ENCODE results near the gene MXRA8.

MXRA8 gene

GRCh38 chr1:1334835-1335234 is 23.5 kb downstream of the MXRA8 start:
- TF ChIP-seq REST (IDR thresholded peaks at IDR 0.05; ENCODE audit: insufficient read depth in 1 of 2, low read depth in 2 of 2, low read length in 2 of 2) (peak; percentile 90 to 95), FOXP2 (optimal IDR thresholded peaks at IDR 0.05; ENCODE audit: borderline replicate concordance, extremely low read depth, extremely low read length, insufficient read depth) (no peak), TAF1 (IDR thresholded peaks at IDR 0.05; ENCODE audit: borderline replicate concordance, insufficient read depth, low read length) (no peak), SIN3A (IDR thresholded peaks at IDR 0.05; ENCODE audit: borderline replicate concordance, insufficient read depth, low read length) (peak; percentile 59; the same call in 1 of the 2 replicates), POLR2AphosphoS5 (IDR thresholded peaks at IDR 0.05; ENCODE audit: low read depth, low read length) (no peak)

- TF ChIP-seq SIN3A (IDR thresholded peaks at IDR 0.05; ENCODE audit: borderline replicate concordance, insufficient read depth, low read length) (no peak), TAF1 (IDR thresholded peaks at IDR 0.05; ENCODE audit: borderline replicate concordance, insufficient read depth, low read length) (no peak), POLR2AphosphoS5 (IDR thresholded peaks at IDR 0.05; ENCODE audit: low read depth, low read length) (no peak), FOXP2 (optimal IDR thresholded peaks at IDR 0.05; ENCODE audit: borderline replicate concordance, extremely low read depth, extremely low read length, insufficient read depth) (no peak), REST (IDR thresholded peaks at IDR 0.05; ENCODE audit: insufficient read depth in 1 of 2, low read depth in 2 of 2, low read length in 2 of 2) (no peak)
Measured at GRCh38 chr1:1333551-1334241, 24.7 kb downstream of the MXRA8 start.

GRCh38 chr1:1332774-1333480 is 25.4 kb downstream of the MXRA8 start:
- TF ChIP-seq REST (IDR thresholded peaks at IDR 0.05; ENCODE audit: insufficient read depth in 1 of 2, low read depth in 2 of 2, low read length in 2 of 2) (no peak), POLR2AphosphoS5 (IDR thresholded peaks at IDR 0.05; ENCODE audit: low read depth, low read length) (0 out of 2 replicates have a peak, but pooled peaks have one; percentile 2), FOXP2 (optimal IDR thresholded peaks at IDR 0.05; ENCODE audit: borderline replicate concordance, extremely low read depth, extremely low read length, insufficient read depth) (no peak)

GRCh38 chr1:1332031-1332755 is 26.2 kb downstream of the MXRA8 start:
- no peak for TF ChIP-seq SIN3A (IDR thresholded peaks at IDR 0.05; ENCODE audit: borderline replicate concordance, insufficient read depth, low read length)
- TF ChIP-seq FOXP2 (optimal IDR thresholded peaks at IDR 0.05; ENCODE audit: borderline replicate concordance, extremely low read depth, extremely low read length, insufficient read depth), result no peak
- TF ChIP-seq REST (IDR thresholded peaks at IDR 0.05; ENCODE audit: insufficient read depth in 1 of 2, low read depth in 2 of 2, low read length in 2 of 2), result no peak
- TF ChIP-seq POLR2AphosphoS5 (IDR thresholded peaks at IDR 0.05; ENCODE audit: low read depth, low read length), result no peak
- no peak for TF ChIP-seq TAF1 (IDR thresholded peaks at IDR 0.05; ENCODE audit: borderline replicate concordance, insufficient read depth, low read length)
